ENCODE data around the gene SUCO. TPM values are rescaled to one million over a fixed set of nuclear protein-coding genes. Genes with fewer than 3 reads are reported as not detected.

The SUCO gene, protein sequence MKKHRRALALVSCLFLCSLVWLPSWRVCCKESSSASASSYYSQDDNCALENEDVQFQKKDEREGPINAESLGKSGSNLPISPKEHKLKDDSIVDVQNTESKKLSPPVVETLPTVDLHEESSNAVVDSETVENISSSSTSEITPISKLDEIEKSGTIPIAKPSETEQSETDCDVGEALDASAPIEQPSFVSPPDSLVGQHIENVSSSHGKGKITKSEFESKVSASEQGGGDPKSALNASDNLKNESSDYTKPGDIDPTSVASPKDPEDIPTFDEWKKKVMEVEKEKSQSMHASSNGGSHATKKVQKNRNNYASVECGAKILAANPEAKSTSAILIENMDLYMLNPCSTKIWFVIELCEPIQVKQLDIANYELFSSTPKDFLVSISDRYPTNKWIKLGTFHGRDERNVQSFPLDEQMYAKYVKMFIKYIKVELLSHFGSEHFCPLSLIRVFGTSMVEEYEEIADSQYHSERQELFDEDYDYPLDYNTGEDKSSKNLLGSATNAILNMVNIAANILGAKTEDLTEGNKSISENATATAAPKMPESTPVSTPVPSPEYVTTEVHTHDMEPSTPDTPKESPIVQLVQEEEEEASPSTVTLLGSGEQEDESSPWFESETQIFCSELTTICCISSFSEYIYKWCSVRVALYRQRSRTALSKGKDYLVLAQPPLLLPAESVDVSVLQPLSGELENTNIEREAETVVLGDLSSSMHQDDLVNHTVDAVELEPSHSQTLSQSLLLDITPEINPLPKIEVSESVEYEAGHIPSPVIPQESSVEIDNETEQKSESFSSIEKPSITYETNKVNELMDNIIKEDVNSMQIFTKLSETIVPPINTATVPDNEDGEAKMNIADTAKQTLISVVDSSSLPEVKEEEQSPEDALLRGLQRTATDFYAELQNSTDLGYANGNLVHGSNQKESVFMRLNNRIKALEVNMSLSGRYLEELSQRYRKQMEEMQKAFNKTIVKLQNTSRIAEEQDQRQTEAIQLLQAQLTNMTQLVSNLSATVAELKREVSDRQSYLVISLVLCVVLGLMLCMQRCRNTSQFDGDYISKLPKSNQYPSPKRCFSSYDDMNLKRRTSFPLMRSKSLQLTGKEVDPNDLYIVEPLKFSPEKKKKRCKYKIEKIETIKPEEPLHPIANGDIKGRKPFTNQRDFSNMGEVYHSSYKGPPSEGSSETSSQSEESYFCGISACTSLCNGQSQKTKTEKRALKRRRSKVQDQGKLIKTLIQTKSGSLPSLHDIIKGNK (N-terminal part only)
- 27.9 and 30.2 TPM in 2 replicates for total RNA-seq

DNA sequence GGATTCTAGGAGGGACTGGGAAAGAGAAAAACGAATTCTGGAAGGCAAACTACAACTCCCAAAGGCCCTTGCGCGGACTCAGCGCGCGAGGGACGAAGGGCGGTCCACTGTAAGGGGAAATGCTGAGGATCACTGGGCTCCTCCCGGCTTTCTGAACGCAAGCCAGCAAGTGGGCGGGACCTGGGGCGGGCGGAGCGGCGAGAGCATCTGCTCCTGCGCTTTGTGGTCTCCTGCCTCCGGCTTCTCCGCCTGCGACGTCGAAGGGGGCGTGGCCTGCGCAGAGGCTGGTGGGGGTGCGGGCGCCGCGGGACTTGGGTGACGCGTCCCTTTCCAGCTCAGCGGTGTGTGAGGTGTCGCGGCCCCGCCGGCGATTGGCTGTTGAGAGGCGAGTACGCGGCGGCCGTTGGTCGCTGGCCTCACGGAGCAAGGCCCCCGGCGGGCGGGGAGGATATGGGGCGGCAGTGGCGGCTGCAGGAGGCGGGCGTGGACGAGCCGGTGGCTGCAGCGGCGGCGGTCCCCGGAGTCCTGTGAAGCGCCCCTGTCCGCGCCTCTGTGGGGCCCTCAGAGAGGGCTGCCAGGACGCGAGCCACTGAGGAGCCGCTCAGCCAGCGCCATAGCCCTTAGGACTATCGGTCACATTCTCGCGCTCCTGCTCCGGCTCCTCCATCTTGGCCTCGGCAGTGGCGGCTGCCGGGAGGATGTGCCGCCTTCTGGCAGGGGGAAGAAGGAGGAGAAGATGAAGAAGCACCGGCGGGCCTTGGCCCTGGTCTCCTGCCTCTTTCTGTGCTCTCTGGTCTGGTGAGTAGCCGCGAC lies at the start of gene SUCO:
TSS of gene SUCO (plus strand) at position 451 of the 813 bp plus-strand sequence. CDS start at position 737, 286 bp downstream.
- peak within 1 kb of the TSS; percentile 88 for H3K4me3 ChIP-seq (ENCODE audit: low read depth, low read length)
- TF ChIP-seq, protein P1, sequence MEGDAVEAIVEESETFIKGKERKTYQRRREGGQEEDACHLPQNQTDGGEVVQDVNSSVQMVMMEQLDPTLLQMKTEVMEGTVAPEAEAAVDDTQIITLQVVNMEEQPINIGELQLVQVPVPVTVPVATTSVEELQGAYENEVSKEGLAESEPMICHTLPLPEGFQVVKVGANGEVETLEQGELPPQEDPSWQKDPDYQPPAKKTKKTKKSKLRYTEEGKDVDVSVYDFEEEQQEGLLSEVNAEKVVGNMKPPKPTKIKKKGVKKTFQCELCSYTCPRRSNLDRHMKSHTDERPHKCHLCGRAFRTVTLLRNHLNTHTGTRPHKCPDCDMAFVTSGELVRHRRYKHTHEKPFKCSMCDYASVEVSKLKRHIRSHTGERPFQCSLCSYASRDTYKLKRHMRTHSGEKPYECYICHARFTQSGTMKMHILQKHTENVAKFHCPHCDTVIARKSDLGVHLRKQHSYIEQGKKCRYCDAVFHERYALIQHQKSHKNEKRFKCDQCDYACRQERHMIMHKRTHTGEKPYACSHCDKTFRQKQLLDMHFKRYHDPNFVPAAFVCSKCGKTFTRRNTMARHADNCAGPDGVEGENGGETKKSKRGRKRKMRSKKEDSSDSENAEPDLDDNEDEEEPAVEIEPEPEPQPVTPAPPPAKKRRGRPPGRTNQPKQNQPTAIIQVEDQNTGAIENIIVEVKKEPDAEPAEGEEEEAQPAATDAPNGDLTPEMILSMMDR (conservative IDR thresholded peaks at IDR 0.05; ENCODE audit: low read depth, low read length), result no peak
- DNase-seq (ENCODE audit: low read depth), result no peak

DNA sequence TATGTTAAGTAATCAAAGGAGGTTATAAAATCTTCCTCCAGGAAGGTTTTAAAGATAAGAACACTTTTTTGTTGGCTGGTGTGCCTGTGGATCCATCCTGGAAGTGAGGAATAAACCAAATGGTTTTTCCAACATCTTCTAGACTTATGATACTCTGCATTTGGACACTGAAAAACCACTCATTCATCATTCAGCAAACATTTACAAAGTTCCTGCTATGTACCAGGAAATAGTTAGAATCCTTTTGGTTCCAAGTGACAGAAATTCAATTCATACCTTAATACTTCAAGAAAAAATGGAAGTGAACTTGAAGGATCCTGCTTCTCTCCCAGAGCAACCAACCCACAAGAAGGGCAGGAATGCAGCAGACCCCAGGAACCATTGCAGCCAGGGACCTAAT lies 49.5 kb upstream of the SUCO start:
- TF ChIP-seq, protein P1 (conservative IDR thresholded peaks at IDR 0.05; ENCODE audit: low read depth, low read length), result no peak
- DNase-seq (ENCODE audit: low read depth), result no peak
- no peak overlapping the region for H3K4me3 ChIP-seq (ENCODE audit: low read depth, low read length)

DNA sequence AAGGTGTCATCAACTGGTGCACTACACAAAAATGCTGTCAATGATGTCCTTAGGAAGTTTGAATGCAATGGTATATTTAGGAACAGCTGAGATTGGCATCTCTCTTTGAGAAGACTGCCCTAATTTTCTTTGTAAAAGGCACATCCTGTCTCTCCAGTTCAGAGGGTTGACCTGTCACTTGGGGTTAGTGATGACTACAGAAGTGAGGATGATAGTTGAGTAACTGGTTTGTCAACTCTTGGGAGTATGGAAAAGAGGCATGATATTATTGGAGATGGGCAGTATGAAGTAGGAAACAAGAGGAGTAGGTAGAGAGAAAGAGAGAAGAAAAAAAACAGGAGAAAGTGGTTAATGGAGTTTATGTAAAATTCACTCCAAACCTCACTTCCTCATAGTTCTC lies 48.7 kb upstream of the SUCO start:
- no peak overlapping the region for H3K4me3 ChIP-seq (ENCODE audit: low read depth, low read length)
- TF ChIP-seq, protein P1 (conservative IDR thresholded peaks at IDR 0.05; ENCODE audit: low read depth, low read length), result no peak
- DNase-seq (ENCODE audit: low read depth), result no peak

DNA sequence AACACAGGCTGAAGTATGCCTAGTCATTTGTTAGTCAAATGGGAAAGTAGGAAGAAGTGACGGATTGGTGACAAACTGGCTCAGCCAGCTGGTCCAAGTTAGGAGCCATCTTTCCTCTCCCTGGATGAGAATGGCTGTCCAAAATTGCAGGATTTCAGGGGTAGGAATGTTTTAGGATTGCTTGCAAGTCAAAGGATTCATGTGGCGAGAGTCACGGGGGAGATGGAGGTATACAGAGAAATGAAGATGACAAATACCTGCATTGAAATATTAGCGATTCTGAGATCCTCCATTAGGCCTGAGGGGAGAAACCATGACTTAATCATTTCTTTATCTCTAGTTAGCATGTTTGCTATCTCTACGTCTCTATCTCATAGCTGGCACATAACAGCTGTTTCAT lies 47.3 kb upstream of the SUCO start:
- no peak for DNase-seq (ENCODE audit: low read depth)
- TF ChIP-seq, protein P1 (conservative IDR thresholded peaks at IDR 0.05; ENCODE audit: low read depth, low read length), result no peak
- no peak overlapping the region for H3K4me3 ChIP-seq (ENCODE audit: low read depth, low read length)

DNA sequence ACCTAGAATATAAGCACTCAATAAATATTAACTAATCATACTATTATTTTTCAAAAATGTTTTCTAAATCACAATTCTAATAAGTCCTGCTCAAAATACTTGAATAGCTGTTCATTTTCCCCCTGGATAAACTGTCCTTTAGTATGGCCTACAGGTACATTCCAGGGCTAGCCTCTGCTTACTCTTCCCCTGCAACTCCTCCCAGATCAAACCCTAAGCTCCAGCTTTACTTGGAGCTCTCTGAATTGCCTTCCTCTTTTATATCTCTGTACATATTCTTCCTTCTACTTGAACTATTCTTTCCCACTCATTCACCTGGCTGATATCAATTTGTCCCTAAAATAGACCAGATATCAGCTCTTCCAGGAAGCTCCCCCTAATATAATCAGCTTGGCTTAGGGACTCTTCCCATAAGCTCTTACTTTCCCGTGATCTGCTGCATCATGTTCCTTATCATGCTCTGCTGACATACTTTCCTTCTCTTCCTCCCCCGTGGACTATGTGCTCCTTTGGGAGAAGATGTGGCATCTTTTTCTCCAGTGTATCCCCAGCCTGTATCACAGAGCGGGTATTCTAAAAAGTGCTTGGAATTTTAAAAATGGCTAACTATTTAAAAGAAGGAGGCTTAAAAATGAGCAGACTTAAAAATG lies 46.0 kb upstream of the SUCO start:
- TF ChIP-seq, protein P1 (conservative IDR thresholded peaks at IDR 0.05; ENCODE audit: low read depth, low read length), result no peak
- DNase-seq (ENCODE audit: low read depth), result no peak

More for the DNA sequence above, 46.0 kb upstream of the SUCO start:
- no peak overlapping the region for H3K4me3 ChIP-seq (ENCODE audit: low read depth, low read length)

Measured in epithelial cell of proximal tubule (primary cell).